ENCODE results near the gene SIDT2.

SIDT2 gene

DNA sequence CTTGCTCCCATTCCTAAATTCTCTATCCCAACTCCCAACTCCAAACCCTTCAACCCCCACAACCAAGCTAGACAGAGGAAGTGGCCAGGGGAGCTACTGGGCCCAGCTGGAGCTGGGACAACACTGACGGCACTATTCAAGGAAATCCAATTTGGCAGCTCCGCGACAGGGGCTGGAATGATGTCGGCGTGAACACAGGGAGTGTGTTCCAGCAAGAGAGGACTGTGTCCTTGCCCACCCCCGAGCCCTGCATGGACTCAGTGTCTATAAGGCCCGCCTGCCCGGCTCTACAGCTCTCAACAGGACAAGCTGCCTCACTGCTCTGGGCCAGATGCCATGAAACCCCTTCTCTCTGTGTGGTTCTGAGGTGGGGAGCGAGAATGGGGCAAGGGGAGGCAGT, 42.0 kb downstream of the SIDT2 start:
- in situ Hi-C loops (cut with MboI; ENCODE audit: low sequenced_read_pairs), result no loop called here

DNA sequence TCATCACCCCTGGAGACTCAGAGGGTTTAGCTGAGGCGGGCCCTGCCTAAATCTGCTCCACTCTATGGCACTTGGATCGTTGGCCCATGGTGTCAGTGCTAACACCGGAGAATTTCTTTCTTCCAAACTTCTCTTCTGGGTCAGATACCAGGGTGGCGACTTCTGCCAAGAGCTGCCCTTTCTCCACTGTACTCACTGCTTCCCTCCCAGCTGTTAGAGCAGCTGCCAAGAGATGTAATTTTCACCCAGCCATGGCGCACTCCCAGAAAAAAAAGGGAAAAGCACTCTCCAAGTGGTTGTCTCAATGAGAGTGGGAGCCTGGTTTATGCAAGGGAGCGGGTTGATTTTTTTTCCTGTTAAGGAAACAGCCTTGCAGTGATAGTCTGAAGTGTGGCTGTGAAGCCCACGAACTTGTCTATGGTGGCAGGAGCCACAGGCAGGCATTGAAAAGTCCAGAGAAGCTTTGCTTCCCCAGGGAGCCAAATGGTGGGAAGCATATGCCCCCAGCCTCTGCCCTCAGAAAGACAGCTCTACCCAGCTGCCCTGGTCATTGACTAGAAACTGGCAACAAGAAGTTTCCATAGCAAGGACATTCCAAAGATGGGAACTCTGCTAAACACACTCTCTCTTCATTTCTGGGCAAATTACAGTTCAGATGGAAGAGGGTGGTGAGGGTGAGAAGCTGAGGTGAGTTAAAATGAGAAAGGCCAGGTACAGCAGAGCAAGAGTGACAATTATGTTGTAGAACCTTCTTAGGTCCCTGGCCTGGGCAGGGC, 42.6 kb downstream of the SIDT2 start:
- in situ Hi-C loops (cut with MboI; ENCODE audit: low sequenced_read_pairs), result no loop called here

DNA sequence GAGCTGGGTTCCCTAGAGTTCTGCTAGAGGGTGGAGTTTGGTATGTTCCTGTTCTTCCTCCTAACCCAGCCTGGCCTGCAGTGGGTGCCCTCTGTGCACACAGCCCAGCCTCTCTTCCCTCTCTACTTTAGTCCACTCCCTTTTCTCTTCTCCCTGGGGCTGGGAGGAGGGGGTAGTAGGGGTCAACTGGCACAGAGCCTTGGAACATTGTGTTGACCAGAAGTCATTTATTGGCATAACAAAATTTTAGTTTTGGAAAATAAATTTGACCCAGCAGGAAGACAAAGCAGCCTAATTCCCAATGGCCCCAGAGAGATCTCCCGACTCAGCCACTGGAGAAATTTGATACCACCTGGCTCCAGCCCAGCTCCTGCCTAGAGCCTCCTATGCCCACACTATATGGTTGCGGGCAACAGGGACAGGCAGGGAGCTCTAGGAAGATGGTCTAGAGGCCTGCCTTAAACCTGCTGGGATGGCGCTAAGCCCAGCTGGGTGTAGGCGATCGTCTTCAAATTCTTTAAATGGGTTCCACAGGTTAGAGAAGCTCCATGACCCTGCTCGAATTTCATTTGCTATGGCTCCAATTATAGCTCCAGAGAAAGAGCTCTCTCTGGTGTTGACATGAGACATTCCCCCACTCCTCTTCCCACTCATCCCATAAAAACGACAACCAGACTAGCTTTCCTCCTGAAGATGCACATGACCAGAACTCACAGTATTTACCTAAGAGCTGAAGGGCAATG, 43.4 kb downstream of the SIDT2 start:
- in situ Hi-C loops (cut with MboI; ENCODE audit: low sequenced_read_pairs), result no loop called here

DNA sequence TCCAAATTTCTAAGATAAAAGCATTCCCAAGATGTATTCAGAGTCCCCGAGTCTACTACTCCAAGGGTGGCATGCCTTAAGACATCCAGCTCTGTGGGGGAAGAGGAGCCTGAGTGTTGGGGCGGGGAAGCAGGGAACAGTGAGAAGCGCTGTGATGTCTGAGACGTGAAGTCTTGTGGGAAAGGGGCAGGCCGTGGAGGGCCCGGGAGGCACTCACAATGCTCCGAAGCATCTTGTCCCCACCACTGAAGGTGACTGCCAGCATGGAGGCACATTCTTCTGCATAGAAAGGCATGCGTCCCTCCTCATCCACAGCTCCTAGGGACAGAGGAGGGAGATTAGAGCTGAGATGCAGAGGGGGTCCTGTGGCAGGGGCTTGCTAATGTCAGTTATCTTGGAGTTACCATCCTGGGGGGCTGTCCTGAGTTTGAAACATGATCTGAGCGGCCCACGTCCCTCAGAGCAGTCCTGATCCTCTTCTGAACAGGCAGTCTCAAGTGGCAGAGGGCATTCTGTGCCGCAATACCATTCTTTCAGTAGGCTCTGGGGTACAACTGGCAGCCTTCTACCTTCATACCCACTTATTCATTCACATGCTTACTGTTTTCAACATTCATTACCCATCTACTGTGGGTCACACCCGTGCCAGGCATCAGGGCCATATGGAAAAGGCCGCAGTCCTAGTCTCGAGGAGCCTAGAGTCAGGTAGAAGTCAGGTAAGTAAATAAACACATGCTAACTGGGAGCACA, 44.6 kb downstream of the SIDT2 start:
- in situ Hi-C loops (cut with MboI; ENCODE audit: low sequenced_read_pairs), result no loop called here

DNA sequence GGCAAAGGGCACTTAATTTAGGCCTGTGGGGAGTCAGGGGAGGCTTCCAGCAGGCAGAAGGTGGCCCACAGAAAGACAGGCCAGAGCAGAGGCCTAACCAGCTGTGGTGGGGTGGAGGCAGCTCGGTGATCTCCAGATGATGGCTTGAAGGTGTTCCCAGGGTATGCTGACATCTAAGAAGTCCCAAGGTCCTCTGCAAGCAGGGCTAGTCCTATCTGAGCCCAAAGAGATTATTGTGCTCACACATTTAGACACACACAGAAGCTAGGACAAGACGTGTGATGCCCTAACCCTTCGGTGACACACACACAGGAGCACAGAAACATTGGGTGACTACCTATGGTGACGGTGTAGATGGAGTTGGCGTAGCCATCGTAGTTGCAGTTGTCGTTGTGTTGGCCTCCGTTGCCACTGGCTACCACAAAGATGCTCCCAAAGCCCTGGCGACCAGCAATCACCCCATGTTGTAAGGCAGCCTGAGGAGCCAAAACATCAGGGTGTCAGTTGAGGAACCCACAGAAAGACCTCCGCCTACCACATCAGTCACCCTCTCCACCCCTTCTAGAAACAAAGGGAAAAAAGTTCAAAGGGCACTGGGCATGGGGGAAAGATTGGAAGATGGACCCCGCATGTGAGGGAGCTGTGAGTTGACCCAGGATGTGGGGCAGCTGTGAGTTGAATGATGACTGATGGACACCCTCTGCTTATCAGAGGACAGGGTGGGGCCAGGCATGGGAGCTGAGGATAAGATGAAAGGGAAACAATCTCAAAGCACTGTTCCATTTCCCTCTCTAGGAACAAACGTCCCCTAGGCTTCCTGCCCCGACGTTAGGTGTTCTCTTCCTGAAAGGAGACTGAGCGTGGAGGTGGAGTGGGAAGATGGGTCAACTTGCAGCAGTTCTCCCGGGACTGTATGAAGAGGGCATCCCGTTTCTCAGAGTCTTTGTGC, 45.5 kb downstream of the SIDT2 start:
- in situ Hi-C loops (cut with MboI; ENCODE audit: low sequenced_read_pairs), result no loop called here

DNA sequence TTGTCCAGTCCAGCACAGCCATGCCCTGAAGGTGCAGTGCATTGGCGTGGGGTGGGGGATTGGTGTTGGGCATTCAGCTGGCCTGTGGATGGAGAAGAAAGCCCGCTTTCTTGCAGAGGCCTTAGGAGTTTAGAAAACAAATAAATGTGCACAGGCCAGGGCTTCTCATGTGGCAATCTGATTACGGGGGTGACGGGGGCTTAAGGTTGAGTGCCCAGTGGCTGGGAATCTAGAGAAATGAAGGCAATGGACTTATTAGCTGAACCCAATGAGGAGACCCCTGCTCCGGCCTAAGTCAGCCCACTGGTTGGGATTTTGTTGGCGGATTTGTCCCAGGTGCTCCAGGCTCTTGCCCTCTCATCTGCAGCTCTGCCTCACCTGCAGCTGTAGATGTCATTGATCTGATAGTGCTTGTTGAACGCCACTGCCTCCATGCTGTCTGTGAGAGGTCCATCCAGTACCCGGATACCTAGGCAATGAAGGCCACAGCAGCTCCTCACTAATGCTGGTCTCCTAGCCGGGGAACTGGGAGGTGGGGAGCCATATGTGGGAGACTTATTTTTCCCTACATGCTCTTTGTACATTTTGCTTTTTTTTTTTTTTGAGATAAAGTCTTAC, 47.1 kb downstream of the SIDT2 start:
- in situ Hi-C loops (cut with MboI; ENCODE audit: low sequenced_read_pairs), result no loop called here

DNA sequence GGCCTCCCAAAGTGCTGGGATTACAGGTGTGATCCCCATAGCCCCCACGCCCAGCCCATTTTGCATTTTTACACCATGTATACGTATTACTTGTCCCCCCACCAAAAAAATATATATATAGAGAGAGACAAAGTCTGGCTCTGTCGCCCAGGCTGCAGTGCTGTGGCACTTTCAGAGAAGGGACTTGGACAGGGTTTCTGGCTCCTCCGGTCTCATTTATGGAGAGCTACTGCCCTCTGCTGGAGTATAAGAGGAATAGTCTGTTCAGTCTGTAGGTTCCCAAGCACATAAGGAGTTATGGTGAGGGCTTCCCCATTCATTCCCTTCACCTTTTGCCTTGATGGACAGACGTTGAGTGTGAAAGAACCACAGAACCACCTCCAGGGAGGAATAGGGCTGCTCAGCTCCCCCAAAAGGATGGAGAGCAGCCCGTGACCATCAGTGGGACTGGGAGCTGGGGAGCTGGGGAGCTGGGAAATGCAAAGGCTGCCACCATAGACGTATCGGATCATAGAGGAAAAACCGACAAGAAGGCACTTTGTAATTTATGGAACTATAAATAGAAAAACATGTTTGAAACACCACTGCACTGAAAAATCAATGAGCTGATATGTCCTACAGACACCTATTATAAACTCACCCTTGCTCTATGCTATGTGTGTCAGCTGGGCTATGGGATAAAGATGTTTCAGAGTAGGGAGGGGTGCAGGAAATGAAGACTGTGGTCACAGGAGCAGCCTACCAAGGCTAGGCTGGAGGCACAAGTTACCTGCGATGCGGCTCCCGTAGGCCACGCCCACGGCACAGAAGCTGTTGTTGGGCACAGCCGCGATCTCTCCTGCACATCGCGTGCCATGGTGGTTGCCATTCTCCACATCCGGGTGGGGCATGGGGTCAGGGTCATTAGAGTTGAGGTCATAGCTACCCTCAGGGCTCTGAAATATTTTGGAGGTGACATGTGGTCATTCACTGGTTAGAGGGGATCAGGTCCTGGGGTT, 48.1 kb downstream of the SIDT2 start:
- in situ Hi-C loops (cut with MboI; ENCODE audit: low sequenced_read_pairs), result no loop called here

DNA sequence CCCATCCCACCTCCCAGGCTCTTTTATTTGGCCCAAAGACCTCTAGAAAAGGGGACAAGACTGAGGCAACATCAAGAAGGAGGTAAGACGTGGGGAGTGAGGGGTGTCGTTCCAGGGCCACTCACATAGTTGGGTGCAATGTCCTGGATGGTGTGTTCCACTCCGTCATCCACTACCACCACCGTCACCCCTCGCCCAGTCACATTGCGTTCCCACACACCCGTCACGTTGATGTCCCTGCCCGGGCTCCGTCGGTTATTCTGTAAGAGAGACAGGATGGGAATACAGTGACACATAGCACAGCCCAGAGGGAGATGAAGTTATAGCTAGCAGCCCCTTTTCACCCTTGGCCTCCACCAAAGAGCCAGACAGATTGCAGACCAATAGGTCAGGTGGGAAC, 49.5 kb downstream of the SIDT2 start:
- in situ Hi-C loops (cut with MboI; ENCODE audit: low sequenced_read_pairs), result no loop called here

DNA sequence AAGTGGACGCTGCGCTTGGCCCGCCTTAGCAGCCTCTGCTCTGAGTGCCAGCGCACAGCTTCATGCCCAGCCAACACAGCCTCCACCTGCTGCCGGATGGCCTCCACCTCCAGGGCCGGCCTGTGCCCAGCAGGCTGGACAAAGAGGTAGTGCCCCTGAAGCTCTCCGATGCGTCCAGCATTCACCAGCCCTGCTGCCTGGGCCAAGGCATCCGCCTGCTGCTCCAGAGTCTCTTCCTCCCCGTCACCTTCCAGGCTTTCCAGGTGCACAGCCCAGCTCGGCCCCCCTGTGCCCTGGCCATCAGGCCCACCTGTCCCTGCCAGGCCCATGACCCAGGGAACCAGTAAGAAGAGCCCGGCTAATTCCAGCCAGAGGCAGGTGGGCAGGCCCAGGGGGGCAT, 50.9 kb downstream of the SIDT2 start:
- in situ Hi-C loops (cut with MboI; ENCODE audit: low sequenced_read_pairs), result no loop called here

DNA sequence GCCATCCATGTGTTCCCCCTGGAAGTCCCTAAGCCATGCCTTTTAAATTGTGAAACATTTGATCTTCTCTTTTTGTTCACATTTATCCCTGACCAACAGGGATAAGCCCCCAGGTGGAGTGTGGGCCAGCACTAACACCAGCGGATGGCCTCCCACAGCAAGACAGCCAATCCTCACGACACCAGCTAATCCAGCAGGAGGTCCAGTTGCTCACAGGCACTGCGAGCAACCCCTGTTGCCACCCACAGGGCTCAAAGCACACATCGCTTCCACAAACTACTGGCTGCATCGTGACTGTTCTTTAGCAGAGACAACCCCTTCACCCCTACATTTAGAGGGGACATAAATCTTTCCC, 51.4 kb downstream of the SIDT2 start:
- in situ Hi-C loops (cut with MboI; ENCODE audit: low sequenced_read_pairs), result no loop called here

DNA sequence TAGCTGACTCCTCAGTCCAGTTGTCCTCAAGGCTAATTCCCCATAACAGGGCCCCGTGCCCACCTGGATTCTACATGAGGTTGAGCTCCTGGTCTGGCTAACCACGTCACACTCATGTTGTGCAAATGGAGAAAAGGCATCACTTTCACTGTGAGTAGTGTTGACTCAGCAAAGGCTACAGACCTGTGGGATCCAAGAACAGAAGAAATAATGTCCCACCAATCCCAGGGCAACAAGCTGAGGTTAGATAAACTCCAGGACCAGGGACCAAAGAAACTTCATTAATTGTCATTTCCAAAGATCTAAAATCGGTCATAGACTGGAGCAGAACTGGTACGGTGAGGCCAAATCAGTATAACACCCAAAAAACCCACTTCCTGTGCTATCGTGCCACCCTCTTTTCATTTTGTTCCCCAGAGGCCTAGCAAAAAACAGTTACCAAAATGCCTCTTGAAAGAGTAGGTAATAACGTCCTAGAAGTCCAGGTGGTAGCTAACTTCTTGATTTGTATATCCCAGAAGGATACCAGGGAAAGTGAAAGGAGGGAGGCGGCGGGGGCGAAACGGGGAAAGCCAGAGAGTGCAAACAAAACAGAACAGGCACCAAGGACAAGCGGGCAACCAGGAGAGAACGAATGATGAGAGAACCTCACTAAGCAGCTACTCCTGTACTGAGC, 51.9 kb downstream of the SIDT2 start:
- in situ Hi-C loops (cut with MboI; ENCODE audit: low sequenced_read_pairs), result no loop called here

DNA sequence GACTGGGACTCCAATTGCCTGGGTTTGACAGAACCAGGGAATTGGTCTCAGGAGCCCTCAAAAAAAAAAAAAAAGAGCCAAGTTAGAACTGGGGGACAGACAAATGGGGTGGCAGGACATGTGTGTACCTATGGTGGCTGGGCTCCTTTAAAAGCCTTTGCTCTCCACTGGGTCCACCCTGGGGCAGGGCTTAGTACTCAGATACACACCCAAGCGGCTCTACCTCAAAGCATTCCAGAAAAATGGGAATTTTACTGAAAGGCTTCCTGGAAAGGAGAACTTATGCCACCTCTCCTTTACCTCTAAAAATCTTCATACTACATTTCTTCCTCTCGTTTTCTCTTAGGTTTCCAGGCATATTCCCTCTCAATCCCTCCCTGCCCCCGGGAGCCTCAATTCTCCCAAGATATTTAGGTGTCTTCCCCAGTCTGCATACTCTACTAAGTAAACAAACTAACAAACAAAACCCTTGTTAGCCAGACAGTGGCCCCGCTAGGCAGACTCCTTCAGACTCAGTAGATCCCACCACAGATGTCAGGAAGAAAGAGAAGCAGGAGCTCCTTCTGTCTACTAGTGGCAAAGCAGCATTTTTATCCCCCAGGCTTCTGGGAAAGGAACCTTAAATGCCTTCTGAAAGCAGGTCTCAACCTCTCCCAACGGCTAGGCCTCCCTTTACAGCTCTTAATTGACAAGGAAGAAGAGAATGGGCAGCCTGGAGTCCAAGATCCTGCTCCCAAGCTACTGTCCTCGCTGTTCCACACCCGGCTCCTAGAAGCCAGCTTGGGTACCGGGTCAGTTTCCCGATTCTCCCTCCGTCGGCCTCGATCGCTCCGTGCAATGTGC, 52.7 kb downstream of the SIDT2 start:
- in situ Hi-C loops (cut with MboI; ENCODE audit: low sequenced_read_pairs), result no loop called here

DNA sequence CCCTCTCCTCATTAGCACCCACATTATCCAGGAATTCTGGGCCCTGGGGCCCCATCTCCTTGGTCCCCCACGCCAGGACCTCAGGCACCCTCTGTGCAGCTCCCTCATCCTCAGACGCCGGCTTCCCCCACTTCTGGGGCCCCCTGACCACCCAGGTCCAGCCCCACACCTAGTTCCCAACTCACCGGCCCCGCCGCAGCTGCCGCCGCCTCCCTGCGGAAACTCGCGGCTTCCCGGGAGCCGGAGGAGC, 53.2 kb downstream of the SIDT2 start, which contains the start of gene PCSK7:
Gene PCSK7 (minus strand): TSS at position 232 of the 250 bp plus-strand sequence. CDS start 2,229 bp downstream, outside the sequence.
- in situ Hi-C loops (cut with MboI; ENCODE audit: low sequenced_read_pairs), result no loop called here

DNA sequence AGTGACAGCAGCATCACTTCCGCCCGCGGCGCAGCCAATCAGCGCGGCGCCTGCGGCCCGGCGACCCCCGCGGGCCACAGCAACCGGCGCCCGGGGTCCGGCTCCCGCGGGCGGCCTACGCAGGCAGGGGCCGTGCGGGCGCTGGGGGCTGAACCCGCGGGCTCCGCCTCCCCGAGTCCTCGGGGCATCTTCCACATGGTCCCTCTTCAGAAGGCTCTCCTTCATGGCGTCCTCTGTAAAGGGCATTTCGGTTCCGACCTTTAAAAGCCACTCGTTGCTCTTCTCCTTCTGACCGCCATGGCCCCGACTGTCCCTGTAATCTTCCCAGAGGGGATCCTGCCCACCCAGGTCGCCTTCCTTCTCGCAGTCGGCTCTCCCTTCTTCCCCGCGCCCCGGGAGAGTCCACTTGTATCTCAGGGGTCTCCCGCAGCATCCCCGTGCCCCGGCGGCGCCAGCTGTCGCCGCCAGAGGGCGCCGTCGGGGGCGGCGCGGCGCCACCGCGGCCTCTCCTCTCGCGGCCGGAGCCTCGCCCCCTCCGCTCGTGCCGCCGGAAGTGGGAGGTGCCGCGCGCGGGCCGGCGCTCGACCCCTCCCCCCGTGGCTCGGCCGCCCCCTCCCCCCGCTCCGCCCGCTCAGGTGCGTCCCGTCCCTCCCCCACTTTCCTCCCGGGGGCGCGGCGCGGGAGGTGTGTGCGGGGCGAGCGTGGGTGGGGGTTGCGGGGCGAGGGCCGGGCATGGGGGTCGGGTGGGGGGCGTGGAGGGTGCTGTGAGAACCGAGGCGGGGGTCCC, 53.7 kb downstream of the SIDT2 start, which contains the start of gene RNF214:
Gene RNF214 (plus strand): TSS at position 580 of the 787 bp plus-strand sequence. CDS start 1,602 bp downstream, outside the sequence.
- in situ Hi-C loops (cut with MboI; ENCODE audit: low sequenced_read_pairs), result no loop called here

DNA sequence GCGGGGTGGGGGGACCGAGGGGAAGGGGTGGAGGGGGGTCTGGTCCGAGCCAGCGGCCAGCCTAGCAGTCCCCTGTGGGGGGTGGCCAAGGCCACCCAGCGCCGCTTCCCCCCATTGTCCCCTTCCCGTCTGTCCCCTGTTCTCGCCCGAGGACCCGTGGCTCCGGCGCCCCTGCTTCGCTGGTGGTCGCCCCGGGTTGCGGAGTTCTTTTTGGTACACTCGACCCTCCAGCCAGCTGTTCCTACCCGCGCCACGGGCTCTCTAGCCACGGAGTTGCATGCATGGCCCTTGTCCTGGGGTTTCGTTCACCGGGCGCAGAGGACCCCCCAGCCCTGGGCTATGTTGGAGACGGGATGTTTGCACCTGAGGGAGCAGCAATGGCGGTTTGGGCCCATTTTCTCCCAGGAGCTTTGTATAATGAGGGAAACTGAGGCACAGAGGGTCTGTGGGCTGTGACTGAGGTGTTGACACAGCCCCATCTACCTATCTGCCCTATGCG, 54.4 kb downstream of the SIDT2 start:
- in situ Hi-C loops (cut with MboI; ENCODE audit: low sequenced_read_pairs), result no loop called here

DNA sequence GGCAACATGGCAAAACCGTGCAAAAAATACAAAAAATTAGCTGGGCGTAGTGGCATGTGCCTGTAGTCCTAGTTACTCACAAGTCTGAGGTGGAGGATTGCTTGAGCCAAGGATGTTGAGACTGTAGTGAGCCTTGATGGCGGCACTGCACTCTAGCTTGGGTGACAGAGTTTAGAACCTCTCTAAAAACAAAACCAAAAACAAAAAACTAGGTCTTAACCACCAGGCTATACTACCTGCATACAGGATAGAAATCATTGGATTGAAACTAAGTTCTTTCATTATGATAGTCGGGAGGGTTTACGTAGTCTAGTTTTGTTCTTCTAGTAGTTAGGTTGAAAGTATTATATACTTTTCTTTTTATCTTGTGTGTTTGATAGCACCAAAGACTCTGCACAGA, 59.7 kb downstream of the SIDT2 start:
- in situ Hi-C loops (cut with MboI; ENCODE audit: low sequenced_read_pairs), result no loop called here

DNA sequence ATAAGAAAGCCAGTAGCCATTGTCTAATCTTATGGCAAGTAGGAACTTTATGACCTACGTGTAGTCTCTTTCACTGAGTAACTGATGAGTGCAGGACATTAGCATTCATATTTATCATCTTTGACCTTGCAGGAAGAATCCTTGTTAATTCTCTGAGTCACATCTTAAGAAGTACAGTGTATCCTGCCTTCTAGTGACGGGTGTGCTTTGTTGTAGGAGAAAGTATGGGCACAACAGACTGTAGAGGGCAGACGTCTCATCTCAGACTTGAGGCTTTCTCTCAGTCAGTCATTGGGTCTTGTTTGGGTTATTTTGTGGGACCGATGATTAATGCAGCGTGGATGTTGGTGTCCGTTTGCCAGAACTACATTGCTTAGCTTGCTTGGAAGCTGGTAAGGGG, 60.8 kb downstream of the SIDT2 start:
- in situ Hi-C loops (cut with MboI; ENCODE audit: low sequenced_read_pairs), result no loop called here

Data from HL-60/S4 (cell line).